Limb (tissue), 2 donors: Measurements from ENCODE around the gene SOX11.

Experiments
- DNase-seq, 2 donors: peaks; one replicate each; pipeline ENCODE4 v3.0.0-alpha.2; 2016; ENCODE audit errors: extremely low spot score in 2 of 2

Gene SOX11

DNA sequence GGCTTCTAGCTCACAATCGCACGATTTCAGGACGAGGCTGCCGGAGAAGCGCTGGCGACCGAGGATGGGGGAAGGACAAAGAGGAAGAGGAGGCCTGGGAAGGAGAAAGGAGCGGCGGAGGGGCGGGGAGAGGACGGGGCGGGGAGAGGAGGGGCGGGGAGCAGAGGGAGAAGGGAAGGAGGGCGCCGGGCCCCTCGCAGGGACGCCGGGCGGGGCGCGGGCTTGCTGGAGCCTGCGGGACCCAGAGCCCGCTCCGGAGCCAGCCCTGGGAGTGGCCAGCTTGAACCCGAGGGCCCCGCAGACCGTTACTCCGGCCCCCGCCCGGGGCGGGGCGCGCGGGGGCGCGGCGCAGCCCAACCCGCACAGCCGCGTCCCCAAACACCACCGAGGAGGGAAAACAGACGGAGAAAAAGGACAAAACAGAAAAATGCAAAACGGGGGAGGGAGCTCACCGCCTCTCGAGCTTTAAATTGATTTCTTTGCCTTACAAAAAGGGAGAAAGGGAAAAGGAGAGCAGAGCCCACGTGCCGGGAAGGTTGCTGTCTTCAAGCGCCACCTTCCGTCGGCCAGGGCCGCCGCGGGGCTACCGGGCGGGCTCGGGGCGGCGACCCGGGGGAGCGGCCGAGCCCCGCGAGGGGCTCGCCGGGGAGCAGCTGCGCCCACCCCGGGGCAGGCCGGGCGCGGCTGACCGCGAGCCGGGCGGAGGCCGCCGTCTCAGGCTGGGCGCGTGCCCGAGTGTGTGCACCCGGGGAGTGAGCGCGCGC lies 781 bp upstream of the SOX11 start:
- peak; percentile 81 to 89 for DNase-seq

DNA sequence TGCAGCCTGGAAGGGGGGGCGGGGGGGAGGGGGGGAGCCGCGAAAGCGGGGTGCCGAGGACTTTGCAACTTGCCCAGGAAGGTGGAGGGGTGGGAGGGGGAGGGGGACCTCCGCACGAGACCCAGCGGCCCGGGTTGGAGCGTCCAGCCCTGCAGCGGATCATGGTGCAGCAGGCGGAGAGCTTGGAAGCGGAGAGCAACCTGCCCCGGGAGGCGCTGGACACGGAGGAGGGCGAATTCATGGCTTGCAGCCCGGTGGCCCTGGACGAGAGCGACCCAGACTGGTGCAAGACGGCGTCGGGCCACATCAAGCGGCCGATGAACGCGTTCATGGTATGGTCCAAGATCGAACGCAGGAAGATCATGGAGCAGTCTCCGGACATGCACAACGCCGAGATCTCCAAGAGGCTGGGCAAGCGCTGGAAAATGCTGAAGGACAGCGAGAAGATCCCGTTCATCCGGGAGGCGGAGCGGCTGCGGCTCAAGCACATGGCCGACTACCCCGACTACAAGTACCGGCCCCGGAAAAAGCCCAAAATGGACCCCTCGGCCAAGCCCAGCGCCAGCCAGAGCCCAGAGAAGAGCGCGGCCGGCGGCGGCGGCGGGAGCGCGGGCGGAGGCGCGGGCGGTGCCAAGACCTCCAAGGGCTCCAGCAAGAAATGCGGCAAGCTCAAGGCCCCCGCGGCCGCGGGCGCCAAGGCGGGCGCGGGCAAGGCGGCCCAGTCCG lies 540 bp downstream of the SOX11 start:
- peak in 1 of 2 donors; percentile 49 for DNase-seq

GRCh38 chr2:5693287-5694201 lies 1.4 kb downstream of the SOX11 start:
- DNase-seq = peak in 1 of 2 donors; percentile 80

DNA sequence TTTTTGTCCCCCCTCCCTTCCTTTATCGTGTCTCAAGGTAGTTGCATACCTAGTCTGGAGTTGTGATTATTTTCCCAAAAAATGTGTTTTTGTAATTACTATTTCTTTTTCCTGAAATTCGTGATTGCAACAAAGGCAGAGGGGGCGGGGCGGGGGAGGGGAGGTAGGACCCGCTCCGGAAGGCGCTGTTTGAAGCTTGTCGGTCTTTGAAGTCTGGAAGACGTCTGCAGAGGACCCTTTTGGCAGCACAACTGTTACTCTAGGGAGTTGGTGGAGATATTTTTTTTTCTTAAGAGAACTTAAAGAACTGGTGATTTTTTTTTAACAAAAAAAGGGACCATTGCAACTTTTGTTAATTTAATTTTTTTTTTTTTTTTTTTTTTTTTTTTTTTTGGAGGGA lies 2.1 kb downstream of the SOX11 start:
- DNase-seq = peak in 1 of 2 donors; percentile 76

GRCh38 chr2:5695654-5696403 lies 3.6 kb downstream of the SOX11 start:
- DNase-seq = peak; percentile 61 to 76

DNA sequence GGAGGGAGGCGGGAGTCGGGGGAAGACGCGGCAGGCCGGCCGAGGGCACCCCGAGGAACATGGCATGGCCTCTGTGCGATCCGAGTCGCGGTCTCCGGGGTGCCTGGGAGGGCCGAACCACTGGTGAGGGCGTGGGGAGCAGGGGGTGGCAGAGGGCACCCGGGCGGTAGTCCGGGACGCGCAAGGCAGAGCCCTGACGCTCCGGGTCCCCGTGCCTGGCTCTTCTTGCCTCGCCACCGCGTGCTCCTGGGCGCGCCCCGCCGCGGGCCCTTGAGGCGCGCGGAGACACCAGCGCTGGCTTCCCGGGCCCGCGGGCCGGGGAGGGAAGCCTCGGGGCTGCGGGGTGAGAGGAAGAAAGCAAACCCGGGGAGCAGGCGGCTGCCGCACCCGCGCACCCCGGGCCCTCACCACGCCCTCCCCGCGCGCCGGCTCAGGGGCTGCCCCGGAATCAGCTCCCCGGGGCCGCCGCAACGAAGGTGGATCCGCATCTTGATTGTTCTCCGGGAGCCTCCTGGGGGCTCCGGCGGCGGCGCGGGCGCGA lies 4.3 kb downstream of the SOX11 start:
- peak in 1 of 2 donors; percentile 77 for DNase-seq

- DNase-seq = peak; percentile 69 to 84
Observed at GRCh38 chr2:5696945-5697521, 4.8 kb downstream of the SOX11 start.

GRCh38 chr2:5697562-5697961 lies 5.4 kb downstream of the SOX11 start:
- DNase-seq = no peak

DNA sequence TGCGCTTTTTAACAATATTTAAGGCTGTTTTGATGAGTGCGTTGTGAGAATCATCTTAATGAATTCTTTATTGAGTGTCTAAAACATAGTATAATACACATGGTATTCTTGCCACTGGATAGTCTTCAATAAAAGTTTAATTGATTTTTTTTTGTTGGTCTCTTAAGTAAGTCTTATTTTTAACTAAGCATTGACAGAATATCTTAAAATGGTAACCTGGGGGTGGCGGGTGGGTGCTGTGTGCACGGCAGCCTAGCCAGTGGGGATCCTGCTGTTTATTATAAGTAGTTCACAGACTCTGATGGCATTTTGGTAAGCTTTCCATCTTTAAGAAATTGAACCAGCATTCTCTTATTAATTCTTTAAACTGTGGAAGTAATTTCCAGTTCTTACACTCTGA lies 6.0 kb downstream of the SOX11 start:
- DNase-seq = no peak

DNA sequence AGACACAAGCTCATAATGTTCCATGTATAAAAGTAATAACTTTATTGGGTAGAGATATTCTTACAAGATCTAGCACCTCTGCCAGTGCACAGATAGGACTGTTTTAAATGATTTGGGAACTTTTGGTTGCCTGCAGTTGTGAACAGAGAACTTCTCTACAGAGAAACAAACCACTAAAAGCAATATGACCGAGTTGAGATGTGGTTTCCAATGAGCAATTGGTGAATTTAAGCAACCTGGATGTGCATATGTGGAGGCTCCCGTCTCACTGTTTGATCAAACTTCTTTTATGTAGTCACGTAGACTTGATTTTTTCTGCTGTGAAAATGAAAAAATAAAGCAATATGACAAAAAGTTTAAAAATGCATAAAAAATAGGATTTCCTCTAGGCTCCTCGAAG lies 7.8 kb downstream of the SOX11 start:
- DNase-seq = no peak

DNA sequence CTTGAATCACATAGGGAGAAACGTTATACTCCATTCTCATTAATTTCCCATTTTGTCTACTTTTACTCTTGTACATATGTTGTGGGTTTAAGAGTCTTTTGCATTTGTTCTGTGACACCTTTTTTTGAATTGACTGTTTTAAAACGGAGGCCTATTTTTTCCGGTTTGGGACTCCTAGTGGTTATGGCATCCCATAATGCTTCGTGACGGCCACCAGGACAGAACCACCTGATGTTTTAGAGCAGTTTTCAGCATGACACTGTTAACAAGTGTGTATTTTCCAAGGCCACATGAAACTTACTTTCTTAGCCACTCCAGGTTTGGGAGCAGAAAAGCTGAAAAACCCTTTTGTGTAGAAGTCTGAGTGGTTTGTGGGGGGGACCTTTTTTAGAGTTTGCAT lies 8.4 kb downstream of the SOX11 start:
- DNase-seq = no peak

DNA sequence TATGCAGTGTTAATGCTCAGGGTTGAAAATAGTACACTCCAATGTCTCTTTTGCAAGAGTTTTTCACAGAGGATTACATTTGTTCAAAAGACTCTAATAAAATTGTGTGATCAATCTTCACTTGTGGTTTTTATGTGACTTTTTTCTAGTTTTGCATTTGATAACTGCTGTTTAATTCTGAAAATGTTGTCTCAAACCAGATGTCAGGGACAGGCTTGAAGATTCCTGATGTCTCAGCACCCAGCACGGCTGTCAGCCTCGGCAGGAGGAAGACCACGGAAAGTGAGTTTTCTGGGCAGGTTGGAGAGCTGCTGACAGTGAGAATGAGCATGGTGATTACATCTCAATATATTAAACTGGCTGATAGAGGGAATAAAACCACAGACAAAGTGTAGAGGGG lies 9.1 kb downstream of the SOX11 start:
- DNase-seq = no peak

DNA sequence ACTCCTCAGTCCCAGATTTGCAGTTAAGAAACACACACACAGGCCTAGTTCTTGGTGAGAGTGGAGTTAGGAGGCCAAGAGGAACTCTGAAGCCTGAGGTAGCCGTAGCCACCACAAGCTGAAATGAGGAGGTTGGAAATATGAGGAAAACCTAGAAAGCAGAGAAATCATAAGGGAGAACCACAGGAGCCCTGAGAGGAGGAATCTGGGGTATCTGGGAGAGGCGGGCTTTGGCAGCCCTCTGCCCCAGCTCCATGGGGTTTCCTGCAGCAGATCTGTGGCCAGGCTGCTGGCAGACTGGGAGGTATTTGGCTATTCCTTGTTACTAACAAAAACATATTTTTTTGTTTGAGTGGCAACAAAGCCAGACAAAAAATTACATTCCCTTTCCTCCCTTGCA lies 11.0 kb downstream of the SOX11 start:
- DNase-seq = no peak

- no peak for DNase-seq
Observed at GRCh38 chr2:5705490-5705889, 13.3 kb downstream of the SOX11 start.

GRCh38 chr2:5706717-5707455 lies 14.7 kb downstream of the SOX11 start:
- DNase-seq = no peak

DNA sequence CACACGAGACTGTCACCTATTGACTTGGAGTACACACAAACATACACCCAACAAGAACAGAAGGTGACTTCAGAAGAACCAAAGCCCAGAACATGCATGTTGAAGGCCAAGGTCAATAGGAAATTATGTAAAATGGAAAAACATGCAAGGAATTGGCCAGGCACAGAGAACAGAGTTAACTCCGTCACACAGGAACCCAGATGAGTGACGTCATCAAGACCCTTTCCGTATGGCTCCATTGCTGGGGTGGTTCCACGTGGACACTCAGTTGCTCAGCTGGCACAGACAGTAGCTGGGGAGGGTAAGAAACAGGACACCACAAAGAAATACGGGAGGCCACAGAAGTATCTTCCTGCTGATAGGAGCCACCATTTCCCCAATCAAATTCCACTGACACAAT lies 18.4 kb downstream of the SOX11 start:
- no peak for DNase-seq

DNA sequence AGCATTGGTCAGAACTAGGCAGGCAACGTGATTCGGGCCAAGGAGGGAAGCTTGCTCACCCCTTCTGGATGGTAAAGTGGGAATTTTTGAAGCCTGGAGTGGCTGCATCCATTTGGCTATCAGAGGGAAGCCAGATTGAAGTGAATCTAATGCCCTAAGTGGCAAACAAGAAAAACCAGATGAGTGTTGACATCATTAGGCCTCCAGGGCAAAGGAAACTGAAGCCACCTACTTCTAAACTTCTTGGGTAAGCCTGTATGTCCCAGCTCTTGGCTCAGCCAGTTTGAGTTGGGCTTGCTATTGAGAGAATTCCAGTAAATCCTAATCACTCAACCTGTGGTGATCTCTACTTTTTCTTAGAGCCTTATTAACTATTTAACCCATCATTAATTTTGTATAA lies 20.9 kb downstream of the SOX11 start:
- no peak for DNase-seq

DNA sequence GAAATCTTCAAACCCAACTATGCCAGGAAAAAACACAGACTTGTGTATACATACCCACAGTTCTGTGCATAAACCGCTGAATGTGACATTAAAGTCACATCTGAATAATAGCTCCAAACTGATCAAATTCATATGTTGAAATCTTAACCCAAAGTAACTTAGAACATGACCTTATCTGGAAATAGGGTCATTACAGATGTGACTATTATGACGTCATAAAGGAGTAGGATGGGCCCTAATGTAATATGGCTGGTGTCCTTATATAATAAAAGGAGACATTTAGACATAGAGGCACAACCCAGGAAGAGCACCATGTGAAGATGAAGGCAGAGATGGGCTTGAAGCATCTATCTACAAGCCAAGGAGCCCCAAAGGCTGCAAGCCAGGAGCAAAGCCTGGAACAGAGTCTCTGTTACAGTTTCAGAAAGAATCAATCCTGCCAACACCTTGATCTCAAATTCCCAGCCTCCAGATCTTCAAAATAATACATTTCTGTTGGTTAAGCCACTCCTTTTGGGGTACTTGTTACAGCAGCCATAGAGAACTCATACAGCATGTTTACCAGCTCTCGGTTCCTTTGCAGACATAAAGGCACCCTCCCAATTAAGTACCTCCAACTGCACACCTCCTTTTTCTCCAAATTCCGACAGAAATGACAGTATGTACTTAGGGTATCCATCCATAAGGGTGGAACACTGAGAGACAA lies 27.6 kb downstream of the SOX11 start:
- no peak for DNase-seq

- DNase-seq = no peak
Observed at GRCh38 chr2:5720426-5720825, 28.2 kb downstream of the SOX11 start.
